Tibial artery (tissue), 4 donors: Measurements from ENCODE around the gene C2CD5.
"Not testable (repeated sequence)": the region's sequence is repeated elsewhere in the genome, so short reads cannot be mapped to it uniquely, and the experiment has no call there.

Source experiments
- DNase-seq, 2 donors: peaks; one replicate each; pipeline ENCODE4 v3.0.0-alpha.2; 2019
- H3K27ac ChIP-seq, 2 donors: fragments of 200-600 bp; sonication (generic) in 1 of 2; 1 replicate in 1 of 2; 2 replicates in 1 of 2; pipeline ENCODE4 v1.5.1; 2018 to 2019; ENCODE audit warnings: mild to moderate bottlenecking in 1 of 2
- H3K27me3 ChIP-seq, 2 donors: fragments of 200-600 bp; sonication (generic) in 1 of 2; one replicate each; pipeline versions ENCODE4 v1.5.1 to v1.6.0; 2016 to 2019
- H3K36me3 ChIP-seq, 3 donors: fragments of 200-600 bp; sonication (generic) in 2 of 3; one replicate each; pipeline ENCODE4 v1.5.1; 2016 to 2019; ENCODE audit warnings: mild to moderate bottlenecking in 2 of 3
- H3K4me1 ChIP-seq, 4 donors: fragments of 200-600 bp; sonication (generic) in 2 of 4; 1 replicate in 3 of 4; 2 replicates in 1 of 4; pipeline ENCODE4 v1.5.1; 2016 to 2019
- H3K4me3 ChIP-seq, 2 donors: fragments of 200-600 bp; sonication (generic) in 1 of 2; 1 replicate in 1 of 2; 2 replicates in 1 of 2; pipeline ENCODE4 v1.5.1; 2018 to 2019; ENCODE audit warnings: mild to moderate bottlenecking in 2 of 2
- H3K9me3 ChIP-seq, 3 donors: fragments of 200-600 bp; sonication (generic) in 1 of 3; one replicate each; pipeline ENCODE4 v1.5.1; 2016 to 2019
- intact Hi-C: fragments of 100-400 bp; cut with DNase I; formaldehyde crosslinking; loops from one replicate; pipeline ENCODE4 v1.15.0; 2023; ENCODE audit warnings: low total_unique reads
- TF ChIP-seq, protein P1 (sequence below), 2 experiments: fragments of 200-600 bp in 1 of 2; fragments of 450-650 bp in 1 of 2; IDR thresholded peaks; one replicate each; pipeline ENCODE4 v1.5.1; 2017 to 2019; ENCODE audit warnings: antibody characterized with exemption in 2 of 2, mild to moderate bottlenecking in 1 of 2, moderate library complexity in 1 of 2

The C2CD5 gene

GRCh38 chr12:22494319-22494718, 50.0 kb downstream of the C2CD5 start:
- intact Hi-C loops, result no loop called here
- Histone ChIP-seq H3K4me1 (no peaks in the 10 kb centered on the region), H3K27me3 (no peaks in the 10 kb centered on the region), H3K27ac (no peak overlapping the region), H3K9me3 (no peaks in the 10 kb centered on the region), H3K36me3 (peaks cover 23 to 37% (median 35%) of the 10 kb centered on the region in 3 donors), H3K4me3 (no peak overlapping the region)
- DNase-seq, result no peak
- TF ChIP-seq, protein P1, sequence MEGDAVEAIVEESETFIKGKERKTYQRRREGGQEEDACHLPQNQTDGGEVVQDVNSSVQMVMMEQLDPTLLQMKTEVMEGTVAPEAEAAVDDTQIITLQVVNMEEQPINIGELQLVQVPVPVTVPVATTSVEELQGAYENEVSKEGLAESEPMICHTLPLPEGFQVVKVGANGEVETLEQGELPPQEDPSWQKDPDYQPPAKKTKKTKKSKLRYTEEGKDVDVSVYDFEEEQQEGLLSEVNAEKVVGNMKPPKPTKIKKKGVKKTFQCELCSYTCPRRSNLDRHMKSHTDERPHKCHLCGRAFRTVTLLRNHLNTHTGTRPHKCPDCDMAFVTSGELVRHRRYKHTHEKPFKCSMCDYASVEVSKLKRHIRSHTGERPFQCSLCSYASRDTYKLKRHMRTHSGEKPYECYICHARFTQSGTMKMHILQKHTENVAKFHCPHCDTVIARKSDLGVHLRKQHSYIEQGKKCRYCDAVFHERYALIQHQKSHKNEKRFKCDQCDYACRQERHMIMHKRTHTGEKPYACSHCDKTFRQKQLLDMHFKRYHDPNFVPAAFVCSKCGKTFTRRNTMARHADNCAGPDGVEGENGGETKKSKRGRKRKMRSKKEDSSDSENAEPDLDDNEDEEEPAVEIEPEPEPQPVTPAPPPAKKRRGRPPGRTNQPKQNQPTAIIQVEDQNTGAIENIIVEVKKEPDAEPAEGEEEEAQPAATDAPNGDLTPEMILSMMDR (IDR thresholded peaks at IDR 0.05), result no peak

GRCh38 chr12:22491034-22491433, 53.3 kb downstream of the C2CD5 start:
- H3K27ac ChIP-seq, result no peak overlapping the region
- H3K4me3 ChIP-seq, result no peak overlapping the region
- H3K27me3 ChIP-seq, result no peaks in the 10 kb centered on the region
- intact Hi-C loops, result no loop called here
- no peaks in the 10 kb centered on the region for H3K4me1 ChIP-seq
- TF ChIP-seq, protein P1 (IDR thresholded peaks at IDR 0.05), result no peak
- no peak for DNase-seq
- H3K9me3 ChIP-seq, result no peaks in the 10 kb centered on the region
- peaks cover 39 to 54% (median 44%) of the 10 kb centered on the region in 3 donors for H3K36me3 ChIP-seq

GRCh38 chr12:22488478-22488877, 55.9 kb downstream of the C2CD5 start:
- TF ChIP-seq, protein P1 (IDR thresholded peaks at IDR 0.05), result no peak
- Histone ChIP-seq H3K36me3 (peaks cover 54 to 65% (median 59%) of the 10 kb centered on the region in 3 donors), H3K27me3 (no peaks in the 10 kb centered on the region), H3K9me3 (no peaks in the 10 kb centered on the region), H3K27ac (no peak overlapping the region), H3K4me1 (no peaks in the 10 kb centered on the region), H3K4me3 (no peak overlapping the region)
- intact Hi-C loops, result no loop called here
- DNase-seq, result no peak

GRCh38 chr12:22487683-22488082, 56.7 kb downstream of the C2CD5 start:
- not testable (repeated sequence) for H3K4me1 ChIP-seq, H3K9me3 ChIP-seq
- peaks cover 51 to 65% (median 57%) of the 10 kb centered on the region in 3 donors for H3K36me3 ChIP-seq

GRCh38 chr12:22481547-22482104, 62.7 kb downstream of the C2CD5 start:
- TF ChIP-seq, protein P1 (IDR thresholded peaks at IDR 0.05), result no peak
- Histone ChIP-seq H3K4me1 (no peaks in the 10 kb centered on the region), H3K27me3 (no peaks in the 10 kb centered on the region), H3K9me3 (no peaks in the 10 kb centered on the region), H3K4me3 (no peak overlapping the region), H3K36me3 (peaks cover 33 to 45% (median 41%) of the 10 kb centered on the region in 3 donors), H3K27ac (no peak overlapping the region)
- DNase-seq, result no peak
- intact Hi-C loops, result no loop called here

More at GRCh38 chr12:22487683-22488082, 56.7 kb downstream of the C2CD5 start:
- H3K27ac ChIP-seq, H3K27me3 ChIP-seq, H3K4me3 ChIP-seq, DNase-seq, intact Hi-C loops: not testable (repeated sequence)

GRCh38 chr12:22480814-22481213, 63.5 kb downstream of the C2CD5 start:
- H3K27ac ChIP-seq, H3K4me1 ChIP-seq, H3K4me3 ChIP-seq, intact Hi-C loops, H3K9me3 ChIP-seq, DNase-seq, H3K27me3 ChIP-seq: not testable (repeated sequence)
- peaks cover 33 to 45% (median 41%) of the 10 kb centered on the region in 3 donors for H3K36me3 ChIP-seq

DNA sequence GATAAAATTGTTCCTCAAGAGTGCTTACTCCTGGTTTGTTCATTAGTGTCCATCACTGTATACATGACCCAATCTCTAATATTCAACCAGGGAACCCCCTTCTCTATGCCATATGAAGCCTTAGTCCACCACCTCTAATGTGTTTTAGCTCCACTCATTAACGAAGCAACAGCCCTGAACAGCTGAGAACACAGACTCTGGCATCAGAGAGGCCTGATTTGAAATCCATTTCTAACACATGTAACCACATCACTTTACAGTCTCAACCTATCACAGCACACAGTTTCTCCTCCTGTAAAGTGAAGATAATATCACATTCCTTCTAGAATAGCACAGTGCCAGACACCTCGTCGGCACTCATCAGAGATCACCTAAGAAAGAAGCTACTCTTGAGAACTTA, 64.3 kb downstream of the C2CD5 start:
- no peaks in the 10 kb centered on the region for H3K27me3 ChIP-seq
- intact Hi-C loops, result no loop called here
- TF ChIP-seq, protein P1 (IDR thresholded peaks at IDR 0.05), result no peak
- H3K27ac ChIP-seq, result no peak overlapping the region
- no peak overlapping the region for H3K4me3 ChIP-seq
- H3K36me3 ChIP-seq, result peaks cover 33 to 43% (median 39%) of the 10 kb centered on the region in 3 donors
- H3K4me1 ChIP-seq, result no peaks in the 10 kb centered on the region
- no peaks in the 10 kb centered on the region for H3K9me3 ChIP-seq
- DNase-seq, result no peak
